Parathyroid adenoma (tissue), 2 donors: Measurements from ENCODE around the gene UBXN11.

Experiments used
- H2AFZ ChIP-seq: fragments of 300-600 bp; sonication (generic); one replicate; pipeline ENCODE4 v1.7.0; 2017; ENCODE audit warnings: antibody characterized with exemption, mild to moderate bottlenecking
- H3K27ac ChIP-seq: fragments of 300-600 bp; sonication (generic); one replicate; pipeline ENCODE4 v1.7.0; 2017
- H3K27me3 ChIP-seq: fragments of 300-600 bp; sonication (generic); one replicate; pipeline ENCODE4 v1.7.0; 2017; ENCODE audit warnings: low read length; ENCODE audit not compliant: control insufficient read depth, insufficient read depth
- H3K36me3 ChIP-seq: fragments of 300-600 bp; sonication (generic); one replicate; pipeline ENCODE4 v1.7.0; 2017; ENCODE audit warnings: low read length; ENCODE audit not compliant: control insufficient read depth, insufficient read depth
- H3K4me1 ChIP-seq: fragments of 300-600 bp; sonication (generic); one replicate; pipeline ENCODE4 v1.7.0; 2017; ENCODE audit warnings: control low read depth
- H3K4me2 ChIP-seq: fragments of 300-600 bp; sonication (generic); one replicate; pipeline ENCODE4 v1.7.0; 2017; ENCODE audit warnings: low read length
- H3K4me3 ChIP-seq: fragments of 300-600 bp; sonication (generic); one replicate; pipeline ENCODE4 v1.7.0; 2017; ENCODE audit warnings: low read depth, low read length
- H3K79me2 ChIP-seq: fragments of 300-600 bp; sonication (generic); one replicate; pipeline ENCODE4 v1.7.0; 2017; ENCODE audit warnings: control low read depth
- H3K9ac ChIP-seq: fragments of 300-600 bp; sonication (generic); one replicate; pipeline ENCODE4 v1.7.0; 2017; ENCODE audit warnings: mild to moderate bottlenecking
- H3K9me3 ChIP-seq: fragments of 300-600 bp; sonication (generic); one replicate; pipeline ENCODE4 v1.7.0; 2017; ENCODE audit warnings: low read length; ENCODE audit not compliant: control insufficient read depth
- TF ChIP-seq, protein P1 (sequence below): fragments of 300-600 bp; sonication (generic); IDR thresholded peaks from one replicate; pipeline ENCODE4 v1.7.0; 2017; ENCODE audit warnings: antibody characterized with exemption, mild to moderate bottlenecking
- donor health status: primary hyperparathyroidism.

The UBXN11 gene

DNA sequence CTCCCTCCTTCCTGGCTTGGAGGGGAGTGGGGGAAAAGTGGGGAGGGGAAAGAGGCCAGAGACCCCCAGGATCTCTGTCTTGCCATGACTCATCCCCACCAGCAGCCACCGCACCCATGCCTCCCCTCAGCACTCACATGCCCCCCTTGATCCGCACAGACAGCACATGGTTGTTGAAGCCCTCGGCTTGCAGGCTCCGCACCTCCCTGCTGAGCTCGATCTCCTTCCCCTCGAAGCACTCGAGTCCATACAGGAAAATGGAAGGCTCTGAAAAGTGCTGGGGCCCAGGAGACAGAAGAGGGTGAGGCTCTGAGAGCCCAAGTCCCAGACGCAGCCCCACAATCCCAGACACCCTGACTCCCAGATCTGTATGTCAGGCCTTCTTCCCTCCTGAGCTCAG lies 22.2 kb upstream of the UBXN11 start:
- H2AFZ ChIP-seq = no peak overlapping the region
- no peaks in the 10 kb centered on the region for H3K79me2 ChIP-seq
- H3K27ac ChIP-seq = no peak overlapping the region
- no peaks in the 10 kb centered on the region for H3K9me3 ChIP-seq
- H3K9ac ChIP-seq = no peak overlapping the region
- no peak overlapping the region for H3K4me2 ChIP-seq
- H3K27me3 ChIP-seq = no peaks in the 10 kb centered on the region
- TF ChIP-seq, protein P1, sequence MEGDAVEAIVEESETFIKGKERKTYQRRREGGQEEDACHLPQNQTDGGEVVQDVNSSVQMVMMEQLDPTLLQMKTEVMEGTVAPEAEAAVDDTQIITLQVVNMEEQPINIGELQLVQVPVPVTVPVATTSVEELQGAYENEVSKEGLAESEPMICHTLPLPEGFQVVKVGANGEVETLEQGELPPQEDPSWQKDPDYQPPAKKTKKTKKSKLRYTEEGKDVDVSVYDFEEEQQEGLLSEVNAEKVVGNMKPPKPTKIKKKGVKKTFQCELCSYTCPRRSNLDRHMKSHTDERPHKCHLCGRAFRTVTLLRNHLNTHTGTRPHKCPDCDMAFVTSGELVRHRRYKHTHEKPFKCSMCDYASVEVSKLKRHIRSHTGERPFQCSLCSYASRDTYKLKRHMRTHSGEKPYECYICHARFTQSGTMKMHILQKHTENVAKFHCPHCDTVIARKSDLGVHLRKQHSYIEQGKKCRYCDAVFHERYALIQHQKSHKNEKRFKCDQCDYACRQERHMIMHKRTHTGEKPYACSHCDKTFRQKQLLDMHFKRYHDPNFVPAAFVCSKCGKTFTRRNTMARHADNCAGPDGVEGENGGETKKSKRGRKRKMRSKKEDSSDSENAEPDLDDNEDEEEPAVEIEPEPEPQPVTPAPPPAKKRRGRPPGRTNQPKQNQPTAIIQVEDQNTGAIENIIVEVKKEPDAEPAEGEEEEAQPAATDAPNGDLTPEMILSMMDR = no peak
- no peaks in the 10 kb centered on the region for H3K4me1 ChIP-seq
- no peak overlapping the region for H3K4me3 ChIP-seq
- H3K36me3 ChIP-seq = no peaks in the 10 kb centered on the region

DNA sequence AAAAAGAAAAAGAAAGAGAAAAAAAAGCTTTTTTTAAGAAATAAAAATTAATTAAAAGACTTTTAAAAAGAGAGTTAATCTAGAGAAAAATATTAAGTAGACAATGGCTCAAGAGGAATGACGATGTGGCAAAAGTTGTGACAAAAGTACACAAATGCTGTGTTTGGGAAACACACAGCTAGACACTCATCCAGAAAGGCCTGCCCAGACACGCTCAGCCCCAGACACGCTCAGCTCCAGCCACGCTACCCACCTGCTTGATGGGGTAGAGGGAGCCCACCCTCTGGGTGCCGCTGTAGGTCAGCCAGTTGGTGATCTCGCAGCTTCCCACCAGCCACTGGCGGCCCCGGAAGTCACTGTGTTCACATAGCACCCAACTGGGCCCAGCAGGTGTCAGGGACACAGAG lies 21.5 kb upstream of the UBXN11 start:
- TF ChIP-seq, protein P1 = no peak
- H3K36me3 ChIP-seq = no peaks in the 10 kb centered on the region

DNA sequence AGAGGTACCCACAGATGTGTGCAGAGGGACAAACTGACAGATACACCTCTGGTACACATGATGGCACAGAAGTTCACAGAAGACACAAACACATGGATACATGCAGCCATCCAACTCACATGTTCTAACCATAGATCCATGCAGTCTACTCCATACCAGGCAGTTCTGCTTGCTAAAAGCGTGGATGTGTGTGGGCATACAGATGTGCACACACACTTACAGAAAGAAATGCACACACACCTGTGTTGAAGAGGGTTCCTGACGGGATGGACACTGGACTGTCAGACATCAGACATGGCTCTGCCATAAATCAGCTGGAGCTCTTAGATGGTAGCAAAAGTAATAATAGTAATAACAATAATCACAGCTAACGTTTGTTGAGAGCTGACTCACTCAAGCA lies 18.1 kb upstream of the UBXN11 start:
- Histone ChIP-seq H2AFZ (no peak overlapping the region), H3K4me3 (no peak overlapping the region), H3K36me3 (no peaks in the 10 kb centered on the region), H3K9ac (no peak overlapping the region), H3K27ac (no peak overlapping the region), H3K9me3 (no peaks in the 10 kb centered on the region), H3K4me1 (no peaks in the 10 kb centered on the region), H3K4me2 (no peak overlapping the region), H3K27me3 (no peaks in the 10 kb centered on the region), H3K79me2 (no peaks in the 10 kb centered on the region)
- TF ChIP-seq, protein P1 = no peak

More for the DNA sequence above, 21.5 kb upstream of the UBXN11 start:
- Histone ChIP-seq H3K4me3 (no peak overlapping the region), H3K9me3 (no peaks in the 10 kb centered on the region), H3K9ac (no peak overlapping the region), H2AFZ (no peak overlapping the region), H3K79me2 (no peaks in the 10 kb centered on the region), H3K27me3 (no peaks in the 10 kb centered on the region), H3K27ac (no peak overlapping the region), H3K4me2 (no peak overlapping the region), H3K4me1 (no peaks in the 10 kb centered on the region)

DNA sequence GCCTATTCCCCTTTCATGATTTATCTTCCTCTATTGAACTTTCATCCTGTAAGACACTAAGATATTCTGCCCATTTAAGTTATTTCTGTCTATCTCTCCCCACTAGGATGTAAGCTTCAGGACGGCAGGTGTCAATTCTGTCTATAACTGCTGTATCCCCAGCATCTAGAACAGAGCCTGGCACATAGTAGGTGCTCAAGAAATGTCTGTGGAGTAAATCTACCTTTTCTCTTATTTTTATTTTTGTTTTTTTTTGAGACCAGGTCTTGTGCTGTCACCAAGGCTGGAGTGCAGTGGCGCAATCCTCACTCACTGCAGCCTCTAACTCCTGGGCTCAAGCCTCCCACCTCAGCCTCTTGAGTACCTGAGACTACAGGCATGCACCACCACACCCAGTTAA lies 16.9 kb upstream of the UBXN11 start:
- Histone ChIP-seq H3K27ac (no peak overlapping the region), H3K9ac (no peak overlapping the region), H3K4me3 (no peak overlapping the region), H3K27me3 (no peaks in the 10 kb centered on the region), H3K79me2 (no peaks in the 10 kb centered on the region), H3K4me2 (no peak overlapping the region), H3K9me3 (no peaks in the 10 kb centered on the region), H3K4me1 (no peaks in the 10 kb centered on the region), H3K36me3 (no peaks in the 10 kb centered on the region), H2AFZ (no peak overlapping the region)
- TF ChIP-seq, protein P1 = no peak

DNA sequence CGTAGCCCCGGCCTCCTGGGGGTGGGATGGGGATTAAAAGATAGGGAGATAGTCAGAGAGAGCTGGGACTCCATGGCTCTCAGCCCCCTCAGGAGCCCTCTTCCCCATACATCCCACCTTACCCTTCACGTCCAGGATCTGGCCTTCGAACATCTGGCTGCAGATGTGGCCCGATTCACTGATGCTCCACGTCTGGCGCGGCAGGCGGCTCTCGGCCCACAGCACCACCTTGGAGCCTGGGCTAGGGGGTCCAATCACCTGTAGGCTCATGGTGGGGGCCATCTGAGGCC lies 15.6 kb upstream of the UBXN11 start:
- no peaks in the 10 kb centered on the region for H3K9me3 ChIP-seq
- H3K36me3 ChIP-seq = no peaks in the 10 kb centered on the region
- no peak overlapping the region for H3K27ac ChIP-seq
- H3K4me3 ChIP-seq = no peak overlapping the region
- no peaks in the 10 kb centered on the region for H3K4me1 ChIP-seq
- H3K79me2 ChIP-seq = no peaks in the 10 kb centered on the region
- H3K27me3 ChIP-seq = no peaks in the 10 kb centered on the region
- TF ChIP-seq, protein P1 = no peak
- H3K4me2 ChIP-seq = no peak overlapping the region
- H2AFZ ChIP-seq = no peak overlapping the region
- no peak overlapping the region for H3K9ac ChIP-seq
